BJ (cell line): ENCODE results near the gene SLC39A11. TPM values are rescaled to one million over a fixed set of nuclear protein-coding genes. Genes with fewer than 3 reads are reported as not detected.

Experiments
- CTCF ChIA-PET: fragments of 350-600 bp; formaldehyde crosslinking; extraction: SDS; loops from one replicate; lab custom pipeline; 2021; ENCODE audit warnings: antibody characterized with exemption, inconsistent platforms; lab: Yijun Ruan, JAX
- POLR2A ChIA-PET: fragments of 300-600 bp; sonication (Branson Sonifier 250); formaldehyde crosslinking; extraction: SDS; loops from one replicate; lab custom pipeline; 2021; ENCODE audit warnings: antibody characterized with exemption; lab: Charles Lee
- DNase-seq: peaks from one replicate; pipeline ENCODE4 v3.0.0-alpha.2; 2011; ENCODE audit warnings: low read depth
- H3K27me3 ChIP-seq: 2 replicates; pipeline ENCODE4 v1.6.0; 2011; ENCODE audit warnings: low read length; ENCODE audit not compliant: control insufficient read depth, insufficient read depth
- H3K36me3 ChIP-seq: 2 replicates; pipeline ENCODE4 v1.5.1; 2011; ENCODE audit warnings: low read length; ENCODE audit not compliant: control insufficient read depth, insufficient read depth
- H3K4me3 ChIP-seq: 2 replicates; pipeline ENCODE4 v1.5.1; 2011; ENCODE audit warnings: low read depth, mild to moderate bottlenecking, control low read depth, low read length
- CTCF ChIP-seq: IDR thresholded peaks from 2 replicates; pipeline ENCODE4 v1.5.1; 2011; ENCODE audit warnings: low read depth, mild to moderate bottlenecking, control low read depth, inconsistent platforms, low read length, moderate library complexity; ENCODE audit not compliant: insufficient read depth
- polyA plus RNA-seq: library from polyadenylated mRNA; depleted of rRNA; stranded (reverse); fragments of >200 nt; gene quantifications from 2 replicates; pipeline ENCODE4 v1.2.3, GENCODE V29; 2011

Gene SLC39A11
- polyA plus RNA-seq, 1 experiment = 20.9 TPM

- no peaks in the 10 kb centered on the region for H3K36me3 ChIP-seq
- POLR2A ChIA-PET = no interaction called here
- H3K27me3 ChIP-seq = peaks cover 4% of the 10 kb centered on the region; the same call in 1 of the 2 replicates
- TF ChIP-seq CTCF = no peak
- no peak overlapping the region for H3K4me3 ChIP-seq
- DNase-seq = no peak
- CTCF ChIA-PET = no interaction called here
Measured at GRCh38 chr17:73096866-73097265, 4.4 kb upstream of the SLC39A11 start.

DNA sequence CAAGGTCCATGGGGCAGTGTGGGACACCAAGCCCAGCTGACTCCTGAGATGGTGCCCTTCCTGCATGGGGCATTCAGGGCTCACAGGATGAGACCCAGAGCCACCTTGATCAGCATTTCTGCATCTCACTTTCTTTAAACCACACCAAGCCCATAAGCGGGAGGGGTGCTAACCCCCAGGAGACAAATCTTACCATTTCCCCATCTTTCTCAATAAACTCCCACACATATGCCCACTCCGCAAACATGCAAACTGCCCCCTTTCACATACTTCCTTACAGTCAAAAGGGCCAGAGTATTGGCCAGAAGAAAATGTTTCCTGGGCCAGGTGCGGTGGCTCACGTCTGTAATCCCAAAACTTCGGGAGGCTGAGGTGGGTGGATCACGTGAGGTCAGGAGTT, 3.7 kb upstream of the SLC39A11 start:
- DNase-seq = no peak
- ChIA-PET POLR2A (no interaction called here), CTCF (no interaction called here)
- no peak overlapping the region for H3K4me3 ChIP-seq
- no peaks in the 10 kb centered on the region for H3K36me3 ChIP-seq
- peaks cover 4% of the 10 kb centered on the region; the same call in 1 of the 2 replicates for H3K27me3 ChIP-seq
- no peak for TF ChIP-seq CTCF

GRCh38 chr17:73093286-73093685, 798 bp upstream of the SLC39A11 start:
- Histone ChIP-seq H3K4me3 (no peak overlapping the region), H3K36me3 (no peaks in the 10 kb centered on the region; the same call in 1 of the 2 replicates), H3K27me3 (0 out of 2 replicates have a peak, but pooled peaks cover 1% of the 10 kb centered on the region)
- ChIA-PET CTCF (interaction anchor here (0.6 kb wide), 2 partner anchors 10 to 1733 kb away, joined by 3 read pairs; no protein-coding TSS in a partner anchor), POLR2A (no interaction called here)
- DNase-seq = no peak
- TF ChIP-seq CTCF = no peak

DNA sequence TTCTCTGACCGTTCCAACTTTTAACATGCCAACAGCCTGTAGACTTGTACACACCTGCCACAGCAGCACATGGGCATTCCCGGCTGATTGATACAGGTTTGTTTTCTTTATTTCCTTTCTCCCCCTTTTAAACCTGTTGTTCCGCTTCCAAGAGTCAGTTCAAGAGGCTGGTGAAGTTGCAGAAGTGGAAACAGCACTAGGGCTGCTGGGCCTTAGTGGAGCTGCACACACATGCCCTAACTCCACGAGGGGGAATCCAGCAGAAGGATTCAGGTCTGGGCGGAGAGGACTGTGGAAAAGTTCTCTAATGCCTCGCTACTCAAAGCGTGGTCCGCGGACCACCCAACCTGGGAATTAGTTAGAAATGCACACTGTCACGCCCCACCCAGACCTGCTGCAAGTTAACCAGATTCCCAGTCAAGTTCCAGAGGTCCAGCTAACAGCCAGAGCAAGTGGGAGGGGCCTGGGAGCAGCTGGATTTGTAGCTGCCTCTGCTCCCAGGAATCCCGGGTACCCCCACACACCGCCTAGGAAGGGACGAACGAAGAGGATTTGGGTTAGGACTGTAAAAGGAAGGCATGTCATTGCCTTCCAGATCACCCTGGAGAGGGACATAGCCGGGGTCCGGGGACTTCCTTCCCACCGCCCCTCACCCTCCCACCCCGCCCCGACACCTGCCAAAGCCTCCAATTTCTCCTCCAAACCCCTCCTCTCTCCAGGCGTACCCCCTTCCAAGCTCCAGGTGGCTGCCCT, 542 bp downstream of the SLC39A11 start:
- ChIA-PET CTCF (interaction anchor here (0.6 to 1.3 kb wide), 7 partner anchors 18 to 1967 kb away, joined by 3 to 6 read pairs (median 3); no protein-coding TSS in a partner anchor), POLR2A (no interaction called here)
- DNase-seq = no peak
- no peaks in the 10 kb centered on the region; the same call in 1 of the 2 replicates for H3K36me3 ChIP-seq
- 0 out of 2 replicates have a peak, but pooled peaks cover 1% of the 10 kb centered on the region for H3K27me3 ChIP-seq
- TF ChIP-seq CTCF = no peak
- H3K4me3 ChIP-seq = peak overlapping the region; percentile 83

DNA sequence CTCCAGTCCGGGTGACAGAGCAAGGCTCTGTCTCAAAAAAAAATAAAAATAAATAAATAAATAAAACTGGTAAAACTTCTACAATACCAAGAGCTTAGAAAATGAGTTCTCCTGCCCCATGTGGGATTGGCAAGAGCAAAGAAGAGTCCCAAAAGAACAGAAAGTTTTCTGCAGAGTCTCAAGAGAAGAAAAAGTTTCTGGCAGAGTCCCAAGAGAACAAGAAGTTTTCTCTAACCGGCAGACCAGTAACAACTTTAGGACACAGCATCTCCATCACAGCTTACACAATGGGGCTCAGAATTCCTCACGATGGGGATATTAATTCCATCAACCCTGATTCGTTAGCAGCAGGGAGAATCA, 1.1 kb downstream of the SLC39A11 start:
- no peak overlapping the region for H3K4me3 ChIP-seq
- ChIA-PET POLR2A (no interaction called here), CTCF (interaction anchor here (0.6 to 1.3 kb wide), 5 partner anchors 18 to 534 kb away, joined by 3 to 6 read pairs (median 3); no protein-coding TSS in a partner anchor)
- no peaks in the 10 kb centered on the region; the same call in 1 of the 2 replicates for H3K36me3 ChIP-seq
- DNase-seq = no peak
- TF ChIP-seq CTCF = no peak
- H3K27me3 ChIP-seq = 0 out of 2 replicates have a peak, but pooled peaks cover 1% of the 10 kb centered on the region
